Measurements from ENCODE around the gene EFHC1.

- TF ChIP-seq CTCF (conservative IDR thresholded peaks at IDR 0.05; ENCODE audit: low read length), result no peak
- no peak for TF ChIP-seq EZH2phosphoT487 (IDR thresholded peaks at IDR 0.05; ENCODE audit: borderline replicate concordance)
These were observed 46.9 kb upstream of the EFHC1 start for GRCh38 chr6:52373151-52373690.

Measured in Loucy (cell line).